OCI-LY1 (cell line): ENCODE measurements around the gene TPH2.

ENCODE experiments used
- EZH2 ChIP-seq: fragments of 200-600 bp; sonication (generic), shearing (Covaris generic); IDR thresholded peaks from 2 replicates; pipeline ENCODE4 v1.8.0; 2017; ENCODE audit warnings: borderline replicate concordance, mixed run types, mild to moderate bottlenecking, antibody characterized with exemption, low read length, moderate library complexity, mixed read lengths
- TF ChIP-seq, protein P1 (sequence below): fragments of 200-600 bp; sonication (generic), shearing (Covaris generic); IDR thresholded peaks from 2 replicates; pipeline ENCODE4 v1.5.1; 2017; ENCODE audit warnings: mild to moderate bottlenecking, antibody characterized with exemption, low read length, moderate library complexity, mixed read lengths

DNA sequence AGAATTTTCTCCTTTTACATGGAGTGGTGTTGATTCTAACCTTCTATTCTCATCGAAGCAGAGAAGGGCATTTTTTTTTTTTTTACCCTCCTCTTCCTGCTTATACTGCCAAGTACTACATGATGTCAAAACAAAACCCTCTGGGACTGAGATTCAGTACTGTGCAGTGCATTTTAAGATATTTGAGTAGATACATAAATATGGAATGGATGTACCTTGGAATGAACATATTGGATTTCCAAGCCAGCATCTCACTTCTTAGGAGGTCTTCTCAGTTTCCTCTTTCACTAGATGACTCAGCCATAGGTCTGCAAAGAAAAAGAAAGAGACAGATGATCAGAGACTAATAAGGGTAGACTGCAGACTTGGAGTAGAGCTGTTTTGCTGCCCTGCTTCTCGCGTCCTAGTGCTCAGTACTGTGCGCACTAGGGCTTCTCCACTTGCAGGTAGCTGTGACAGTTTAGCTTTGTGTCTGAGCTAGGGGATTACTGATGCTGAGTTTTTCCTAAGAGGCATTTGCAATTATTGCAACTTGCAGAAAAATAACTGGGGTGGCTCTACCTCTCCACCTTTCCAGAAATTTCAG is 20.4 kb downstream of the TPH2 start:
- TF ChIP-seq, protein P1, sequence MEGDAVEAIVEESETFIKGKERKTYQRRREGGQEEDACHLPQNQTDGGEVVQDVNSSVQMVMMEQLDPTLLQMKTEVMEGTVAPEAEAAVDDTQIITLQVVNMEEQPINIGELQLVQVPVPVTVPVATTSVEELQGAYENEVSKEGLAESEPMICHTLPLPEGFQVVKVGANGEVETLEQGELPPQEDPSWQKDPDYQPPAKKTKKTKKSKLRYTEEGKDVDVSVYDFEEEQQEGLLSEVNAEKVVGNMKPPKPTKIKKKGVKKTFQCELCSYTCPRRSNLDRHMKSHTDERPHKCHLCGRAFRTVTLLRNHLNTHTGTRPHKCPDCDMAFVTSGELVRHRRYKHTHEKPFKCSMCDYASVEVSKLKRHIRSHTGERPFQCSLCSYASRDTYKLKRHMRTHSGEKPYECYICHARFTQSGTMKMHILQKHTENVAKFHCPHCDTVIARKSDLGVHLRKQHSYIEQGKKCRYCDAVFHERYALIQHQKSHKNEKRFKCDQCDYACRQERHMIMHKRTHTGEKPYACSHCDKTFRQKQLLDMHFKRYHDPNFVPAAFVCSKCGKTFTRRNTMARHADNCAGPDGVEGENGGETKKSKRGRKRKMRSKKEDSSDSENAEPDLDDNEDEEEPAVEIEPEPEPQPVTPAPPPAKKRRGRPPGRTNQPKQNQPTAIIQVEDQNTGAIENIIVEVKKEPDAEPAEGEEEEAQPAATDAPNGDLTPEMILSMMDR, result no peak
- TF ChIP-seq EZH2, result no peak
